ENCODE results near the gene TRIM60.

DNA sequence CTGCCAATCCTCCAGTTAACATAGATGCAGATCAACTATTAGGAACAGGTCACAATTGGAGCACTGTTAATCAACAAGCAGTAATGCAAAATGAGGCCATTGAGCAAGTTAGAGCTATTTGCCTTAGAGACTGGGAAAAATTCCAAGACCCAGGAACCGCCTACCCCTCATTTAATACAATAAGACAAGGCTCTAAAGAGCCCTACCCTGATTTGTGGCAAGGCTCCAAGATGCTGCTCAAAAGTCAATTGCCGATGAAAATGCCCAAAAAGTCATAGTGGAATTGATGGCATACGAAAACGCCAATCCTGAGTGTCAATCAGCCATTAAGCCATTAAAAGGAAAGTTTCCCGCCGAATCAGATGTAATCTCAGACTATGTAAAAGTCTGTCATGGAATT is 33.9 kb upstream of the TRIM60 start:
- TF ChIP-seq, protein P1, sequence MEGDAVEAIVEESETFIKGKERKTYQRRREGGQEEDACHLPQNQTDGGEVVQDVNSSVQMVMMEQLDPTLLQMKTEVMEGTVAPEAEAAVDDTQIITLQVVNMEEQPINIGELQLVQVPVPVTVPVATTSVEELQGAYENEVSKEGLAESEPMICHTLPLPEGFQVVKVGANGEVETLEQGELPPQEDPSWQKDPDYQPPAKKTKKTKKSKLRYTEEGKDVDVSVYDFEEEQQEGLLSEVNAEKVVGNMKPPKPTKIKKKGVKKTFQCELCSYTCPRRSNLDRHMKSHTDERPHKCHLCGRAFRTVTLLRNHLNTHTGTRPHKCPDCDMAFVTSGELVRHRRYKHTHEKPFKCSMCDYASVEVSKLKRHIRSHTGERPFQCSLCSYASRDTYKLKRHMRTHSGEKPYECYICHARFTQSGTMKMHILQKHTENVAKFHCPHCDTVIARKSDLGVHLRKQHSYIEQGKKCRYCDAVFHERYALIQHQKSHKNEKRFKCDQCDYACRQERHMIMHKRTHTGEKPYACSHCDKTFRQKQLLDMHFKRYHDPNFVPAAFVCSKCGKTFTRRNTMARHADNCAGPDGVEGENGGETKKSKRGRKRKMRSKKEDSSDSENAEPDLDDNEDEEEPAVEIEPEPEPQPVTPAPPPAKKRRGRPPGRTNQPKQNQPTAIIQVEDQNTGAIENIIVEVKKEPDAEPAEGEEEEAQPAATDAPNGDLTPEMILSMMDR (IDR thresholded peaks at IDR 0.05; ENCODE audit: insufficient read depth, low read depth, low read length), result no peak
- no peak for TF ChIP-seq EZH2 (IDR thresholded peaks at IDR 0.05; ENCODE audit: insufficient read depth, low read length)
